Activated CD8-positive, alpha-beta T cell treated with anti-CD3 and anti-CD28 coated beads for 36 hours (primary cell): ENCODE results near the gene FOXB2. TPM values are rescaled to one million over a fixed set of nuclear protein-coding genes. Genes with fewer than 3 reads are reported as not detected.

Source experiments
- ATAC-seq: fragments of 200-7000 bp; cut with Tn5 transposase; one replicate; pipeline ENCODE4 v1.10.0; 2021; ENCODE audit warnings: mild to moderate bottlenecking, moderate library complexity
- CTCF ChIA-PET: fragments of 350-600 bp; sonication (Branson Sonifier 250); formaldehyde crosslinking; loops from one replicate; lab custom pipeline; 2021; ENCODE audit warnings: antibody characterized with exemption; lab: Charles Lee
- POLR2A ChIA-PET: fragments of 350-600 bp; sonication (Branson Sonifier 250); formaldehyde crosslinking; loops from one replicate; lab custom pipeline; 2021; ENCODE audit warnings: antibody characterized with exemption; lab: Charles Lee
- DNase-seq: peaks from one replicate; pipeline ENCODE4 v3.0.0-alpha.2; 2020
- H3K27ac Mint-ChIP-seq: one replicate; pipeline ENCODE4 v1.8.0; 2021; ENCODE audit warnings: mild to moderate bottlenecking, mixed read lengths
- H3K27me3 Mint-ChIP-seq: one replicate; pipeline ENCODE4 v1.8.0; 2021; ENCODE audit warnings: mixed read lengths
- H3K36me3 Mint-ChIP-seq: one replicate; pipeline ENCODE4 v1.8.0; 2021; ENCODE audit warnings: low read depth, mixed read lengths
- H3K4me1 Mint-ChIP-seq: one replicate; pipeline ENCODE4 v1.8.0; 2021; ENCODE audit warnings: low read depth, mixed read lengths
- H3K4me3 Mint-ChIP-seq: one replicate; pipeline ENCODE4 v1.8.0; 2021; ENCODE audit warnings: mild to moderate bottlenecking, moderate library complexity, mixed read lengths
- H3K9me3 Mint-ChIP-seq: one replicate; pipeline ENCODE4 v1.8.0; 2021; ENCODE audit warnings: mixed read lengths
- CTCF ChIP-seq: fragments of 200-600 bp; IDR thresholded peaks from one replicate; pipeline ENCODE4 v1.8.0; 2022; ENCODE audit warnings: antibody characterized with exemption, mild to moderate bottlenecking
- intact Hi-C: fragments of 100-400 bp; cut with micrococcal nuclease; formaldehyde crosslinking; loops from one replicate; pipeline ENCODE4 v1.10.0; 2022
- total RNA-seq, 2 experiments: library from RNA; stranded (reverse); gene quantifications; one replicate each; pipeline ENCODE4 v1.2.3, GENCODE V29; 2021

Gene FOXB2
- total RNA-seq, 2 experiments from 2014 or later = not detected

GRCh38 chr9:76999261-76999660 lies 20.2 kb upstream of the FOXB2 start:
- Mint-ChIP-seq H3K9me3 (no peaks in the 10 kb centered on the region), H3K4me3 (no peak overlapping the region), H3K36me3 (no peaks in the 10 kb centered on the region), H3K27ac (no peak overlapping the region), H3K27me3 (peaks cover 6% of the 10 kb centered on the region), H3K4me1 (no peaks in the 10 kb centered on the region)
- intact Hi-C loops = loop anchor here (5.0 kb wide), 1 partner anchor 192 kb away; no protein-coding TSS in a partner anchor
- ATAC-seq (no peak), DNase-seq (no peak)
- CTCF ChIA-PET = no interaction called here
- TF ChIP-seq CTCF = no peak
- POLR2A ChIA-PET = no interaction called here

GRCh38 chr9:77000330-77000729 lies 19.1 kb upstream of the FOXB2 start:
- ChIA-PET CTCF (no interaction called here), POLR2A (no interaction called here)
- H3K4me3 Mint-ChIP-seq = no peak overlapping the region
- no peaks in the 10 kb centered on the region for H3K4me1 Mint-ChIP-seq
- intact Hi-C loops = no loop called here
- no peaks in the 10 kb centered on the region for H3K36me3 Mint-ChIP-seq
- DNase-seq (no peak), ATAC-seq (no peak)
- TF ChIP-seq CTCF = no peak
- H3K27ac Mint-ChIP-seq = no peak overlapping the region
- no peaks in the 10 kb centered on the region for H3K9me3 Mint-ChIP-seq
- peaks cover 9% of the 10 kb centered on the region for H3K27me3 Mint-ChIP-seq

GRCh38 chr9:77003366-77003765 lies 16.1 kb upstream of the FOXB2 start:
- H3K4me3 Mint-ChIP-seq = no peak overlapping the region
- POLR2A ChIA-PET = no interaction called here
- DNase-seq (no peak), ATAC-seq (no peak)
- CTCF ChIA-PET = no interaction called here
- H3K27me3 Mint-ChIP-seq = peaks cover 18% of the 10 kb centered on the region
- H3K4me1 Mint-ChIP-seq = no peaks in the 10 kb centered on the region
- no peaks in the 10 kb centered on the region for H3K36me3 Mint-ChIP-seq
- TF ChIP-seq CTCF = no peak
- no peak overlapping the region for H3K27ac Mint-ChIP-seq
- intact Hi-C loops = no loop called here
- H3K9me3 Mint-ChIP-seq = no peaks in the 10 kb centered on the region

GRCh38 chr9:77005216-77005615 lies 14.2 kb upstream of the FOXB2 start:
- ChIA-PET POLR2A (no interaction called here), CTCF (no interaction called here)
- intact Hi-C loops = no loop called here
- Mint-ChIP-seq H3K36me3 (no peaks in the 10 kb centered on the region), H3K4me1 (no peaks in the 10 kb centered on the region), H3K27me3 (peaks cover 21% of the 10 kb centered on the region), H3K27ac (no peak overlapping the region), H3K9me3 (no peaks in the 10 kb centered on the region), H3K4me3 (no peak overlapping the region)
- ATAC-seq = no peak
- DNase-seq = no peak
- no peak for TF ChIP-seq CTCF

GRCh38 chr9:77010527-77010926 lies 8.9 kb upstream of the FOXB2 start:
- no peak for DNase-seq
- Mint-ChIP-seq H3K4me3 (no peak overlapping the region), H3K36me3 (no peaks in the 10 kb centered on the region), H3K4me1 (no peaks in the 10 kb centered on the region), H3K27me3 (peaks cover 59% of the 10 kb centered on the region), H3K27ac (no peak overlapping the region), H3K9me3 (no peaks in the 10 kb centered on the region)
- TF ChIP-seq CTCF = no peak
- ChIA-PET CTCF (interaction anchor here (0.6 to 1.9 kb wide), 3 partner anchors 200 to 545 kb away, joined by 3 to 7 read pairs (median 4); no protein-coding TSS in a partner anchor), POLR2A (no interaction called here)
- intact Hi-C loops = no loop called here
- no peak for ATAC-seq
